Adrenal gland (tissue), 5 donors: Measurements from ENCODE around the gene KDM6A.

Experiments
- CTCF ChIP-seq, 6 experiments: fragments of 450-650 bp in 4 of 6; fragments of 200-600 bp in 2 of 6; sonication (generic) in 1 of 6; IDR thresholded peaks; 1 replicate in 5 of 6; 2 replicates in 1 of 6; pipeline versions ENCODE4 v1.5.1 to v1.8.0; 2016 to 2021; ENCODE audit warnings: antibody characterized with exemption in 6 of 6, mild to moderate bottlenecking in 2 of 6, moderate library complexity in 1 of 6
- POLR2A ChIP-seq, 2 donors: fragments of 450-650 bp; IDR thresholded peaks; one replicate each; pipeline ENCODE4 v1.6.1; 2017; ENCODE audit warnings: antibody characterized with exemption in 2 of 2, mild to moderate bottlenecking in 2 of 2, moderate library complexity in 1 of 2
- donor health status: DM: no; HTN: no; CAD: no.

GRCh38 chrX:44897539-44897938 lies 24.6 kb downstream of the KDM6A start:
- TF ChIP-seq CTCF (IDR thresholded peaks at IDR 0.05) (no peak), POLR2A (IDR thresholded peaks at IDR 0.05) (no peak)
